Vagina (tissue), 2 donors: Measurements from ENCODE around the gene GGTLC1.

Experiments
- CTCF ChIP-seq, 3 experiments: fragments of 450-650 bp in 2 of 3; fragments of 200-600 bp in 1 of 3; sonication (generic) in 1 of 3; IDR thresholded peaks; one replicate each; pipeline ENCODE4 v1.5.1; 2017 to 2019; ENCODE audit warnings: antibody characterized with exemption in 3 of 3, mild to moderate bottlenecking in 2 of 3, moderate library complexity in 2 of 3
- POLR2A ChIP-seq, 2 donors: fragments of 450-650 bp; IDR thresholded peaks; one replicate each; pipeline ENCODE4 v1.6.1; 2017; ENCODE audit warnings: antibody characterized with exemption in 2 of 2, mild to moderate bottlenecking in 2 of 2, moderate library complexity in 2 of 2

GRCh38 chr20:23939063-23939462, 49.5 kb downstream of the GGTLC1 start:
- TF ChIP-seq CTCF (IDR thresholded peaks at IDR 0.05) (no peak), POLR2A (IDR thresholded peaks at IDR 0.05) (no peak)
